ENCODE measurements around the gene LLGL2.

- TF ChIP-seq EZH2 (IDR thresholded peaks at IDR 0.05; ENCODE audit: borderline replicate concordance, insufficient read depth, low read depth, low read length, poor library complexity, severe bottlenecking) (no peak), CTCF (IDR thresholded peaks at IDR 0.05) (no peak)
Observed at GRCh38 chr17:75604034-75604695, 78.7 kb downstream of the LLGL2 start.
